ENCODE measurements around the gene TPK1.

- TF ChIP-seq GATA2 (IDR thresholded peaks at IDR 0.05; ENCODE audit: low read depth, low read length) (no peak), GATA3 (IDR thresholded peaks at IDR 0.05; ENCODE audit: low read depth, low read length) (no peak)
Measured at GRCh38 chr7:144470078-144470477, 365.8 kb downstream of the TPK1 start.
